Measurements from ENCODE around the gene SUCLA2.

DNA sequence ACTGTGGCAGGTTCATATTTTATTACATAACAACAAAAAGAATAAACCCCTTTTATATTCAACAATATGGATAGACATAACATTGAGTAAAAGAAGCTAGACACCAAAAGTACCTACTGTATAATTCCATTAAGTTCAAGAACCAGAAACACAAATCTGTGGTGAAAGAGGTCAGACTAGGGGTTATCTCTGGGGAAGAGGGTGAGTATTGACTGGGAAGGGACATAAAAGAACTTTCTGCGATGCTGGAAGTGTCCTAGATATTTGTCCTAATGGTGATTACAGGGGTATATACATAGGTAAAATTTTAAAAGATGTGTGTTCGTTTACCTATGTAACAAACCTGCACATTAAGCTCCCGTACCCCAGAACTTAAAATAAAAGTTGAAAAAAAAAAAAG, 103.0 kb downstream of the SUCLA2 start:
- no peak for TF ChIP-seq EZH2 (IDR thresholded peaks at IDR 0.05; ENCODE audit: low read length, missing control alignments)
- TF ChIP-seq, protein P1, sequence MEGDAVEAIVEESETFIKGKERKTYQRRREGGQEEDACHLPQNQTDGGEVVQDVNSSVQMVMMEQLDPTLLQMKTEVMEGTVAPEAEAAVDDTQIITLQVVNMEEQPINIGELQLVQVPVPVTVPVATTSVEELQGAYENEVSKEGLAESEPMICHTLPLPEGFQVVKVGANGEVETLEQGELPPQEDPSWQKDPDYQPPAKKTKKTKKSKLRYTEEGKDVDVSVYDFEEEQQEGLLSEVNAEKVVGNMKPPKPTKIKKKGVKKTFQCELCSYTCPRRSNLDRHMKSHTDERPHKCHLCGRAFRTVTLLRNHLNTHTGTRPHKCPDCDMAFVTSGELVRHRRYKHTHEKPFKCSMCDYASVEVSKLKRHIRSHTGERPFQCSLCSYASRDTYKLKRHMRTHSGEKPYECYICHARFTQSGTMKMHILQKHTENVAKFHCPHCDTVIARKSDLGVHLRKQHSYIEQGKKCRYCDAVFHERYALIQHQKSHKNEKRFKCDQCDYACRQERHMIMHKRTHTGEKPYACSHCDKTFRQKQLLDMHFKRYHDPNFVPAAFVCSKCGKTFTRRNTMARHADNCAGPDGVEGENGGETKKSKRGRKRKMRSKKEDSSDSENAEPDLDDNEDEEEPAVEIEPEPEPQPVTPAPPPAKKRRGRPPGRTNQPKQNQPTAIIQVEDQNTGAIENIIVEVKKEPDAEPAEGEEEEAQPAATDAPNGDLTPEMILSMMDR (conservative IDR thresholded peaks at IDR 0.05 in 1 of 2, IDR thresholded peaks at IDR 0.05 in 1 of 2; ENCODE audit: low read depth in 1 of 2, low read length in 2 of 2): no peak
